NAMALWA (cell line): ENCODE data around the gene SPRED2.

Experiments used
- DNase-seq: peaks from one replicate; pipeline ENCODE4 v3.0.0-alpha.2; 2015; ENCODE audit warnings: low spot score

The SPRED2 gene

DNA sequence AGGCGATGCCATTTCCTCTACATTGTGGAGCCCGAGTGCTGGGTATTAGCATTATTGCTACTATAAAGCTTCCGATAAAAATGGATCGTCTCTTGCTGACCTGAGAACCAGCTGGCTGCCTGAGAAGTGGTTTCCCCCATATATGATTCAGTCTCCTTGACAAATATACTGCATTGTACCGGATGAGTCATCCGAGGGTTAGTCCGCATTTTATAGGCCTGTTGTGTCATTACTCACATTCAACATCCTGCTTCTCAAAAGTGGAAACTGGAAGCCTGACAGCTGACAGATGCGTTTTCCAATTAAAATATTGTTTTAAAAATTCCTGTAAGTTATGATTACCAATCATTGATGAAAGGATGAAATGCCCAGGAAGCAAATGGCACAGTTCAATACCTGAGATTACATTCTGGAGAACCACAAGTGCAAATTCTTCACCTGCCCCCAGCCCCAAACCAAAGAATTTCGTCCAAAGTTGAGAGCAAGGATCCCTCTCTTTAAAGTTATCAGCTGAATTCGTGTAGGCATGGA, 65.7 kb downstream of the SPRED2 start:
- DNase-seq = no peak

DNA sequence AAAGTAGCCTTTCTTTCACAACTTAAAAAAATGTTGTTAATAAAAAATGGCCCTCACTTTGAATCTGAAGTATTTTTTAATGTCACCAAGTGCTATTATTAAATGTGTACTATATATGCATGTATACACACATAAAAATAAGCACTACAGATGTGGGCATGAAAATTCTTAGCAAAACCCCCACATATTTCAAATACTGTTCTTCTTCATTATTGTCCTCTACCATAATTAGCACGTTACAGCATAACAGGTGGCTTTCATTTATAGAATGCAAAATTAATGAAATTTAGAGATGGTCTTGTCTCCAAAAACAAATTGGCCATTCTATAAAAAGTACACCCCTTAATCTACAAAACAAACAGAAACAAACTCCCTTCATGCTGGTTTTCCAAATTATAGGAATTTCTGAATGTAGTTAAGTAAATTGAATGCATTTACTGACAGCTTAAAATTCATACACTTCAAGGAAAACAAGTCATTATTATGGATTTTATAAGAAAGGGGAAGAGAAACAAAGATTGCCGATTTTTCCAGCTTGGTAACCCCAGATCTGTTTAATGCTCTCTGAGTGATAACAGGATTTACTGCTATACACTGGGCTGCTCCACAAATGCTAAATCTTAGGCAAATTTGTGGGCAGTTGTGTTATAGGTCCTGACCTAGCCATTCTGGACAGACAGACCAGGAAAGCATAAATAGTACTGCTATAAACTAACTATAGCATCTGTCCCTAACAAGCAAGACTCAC, 67.2 kb downstream of the SPRED2 start:
- DNase-seq = peak; percentile 72

DNA sequence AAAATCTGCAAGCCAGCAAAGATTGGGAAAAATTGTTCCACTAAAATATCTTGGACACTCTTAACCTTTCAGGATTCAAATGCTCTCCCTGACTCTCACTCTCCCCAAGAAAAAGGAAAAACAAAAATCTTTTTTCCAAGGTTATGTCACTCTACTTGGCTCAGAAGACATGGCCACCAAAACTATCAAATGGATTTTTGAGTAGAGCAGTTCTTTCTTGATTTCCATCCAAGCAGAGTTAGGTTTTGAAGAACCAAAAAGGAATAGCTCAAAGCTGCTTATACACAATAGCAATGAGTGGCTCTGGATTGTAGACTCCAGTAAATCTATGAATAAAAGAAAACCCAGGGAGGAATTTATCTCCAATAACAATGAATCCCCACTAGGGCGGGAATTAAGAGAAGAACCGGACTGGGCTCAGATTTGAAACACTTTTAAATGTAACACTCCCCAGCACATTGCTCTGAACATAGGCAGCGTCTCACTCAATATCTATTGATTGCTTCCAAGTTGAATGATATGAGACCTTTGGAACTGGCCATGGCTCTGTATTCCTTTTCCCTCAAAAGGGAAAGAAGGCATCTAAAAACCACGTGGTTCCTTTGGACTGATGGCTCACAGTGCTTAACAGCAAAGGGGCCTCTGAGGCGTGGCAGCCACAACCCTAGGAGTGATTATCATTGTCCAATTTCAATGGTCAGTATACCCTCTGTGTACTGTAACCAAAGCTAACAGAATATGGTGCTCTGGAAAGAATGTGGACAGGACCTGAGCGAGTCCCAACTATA, 68.3 kb downstream of the SPRED2 start:
- DNase-seq = no peak

DNA sequence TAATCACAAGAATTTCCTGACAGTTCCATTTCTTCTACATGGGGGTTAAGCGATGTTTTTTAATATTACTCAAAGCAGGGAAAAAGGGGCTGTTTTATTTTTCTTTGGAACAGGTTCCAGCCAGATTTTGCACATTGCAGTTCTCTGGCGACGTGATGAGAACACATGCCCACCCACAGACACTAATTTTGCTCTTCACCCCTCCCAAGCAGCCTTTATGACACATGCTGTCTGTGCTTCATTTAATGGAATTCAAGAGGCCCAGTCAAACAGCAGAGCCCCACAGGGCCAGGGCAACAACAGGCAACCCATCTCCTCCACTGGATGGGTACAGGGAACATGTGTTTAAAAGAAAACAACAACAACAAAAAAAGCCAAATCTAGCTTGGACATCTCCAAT, 70.8 kb downstream of the SPRED2 start:
- no peak for DNase-seq

DNA sequence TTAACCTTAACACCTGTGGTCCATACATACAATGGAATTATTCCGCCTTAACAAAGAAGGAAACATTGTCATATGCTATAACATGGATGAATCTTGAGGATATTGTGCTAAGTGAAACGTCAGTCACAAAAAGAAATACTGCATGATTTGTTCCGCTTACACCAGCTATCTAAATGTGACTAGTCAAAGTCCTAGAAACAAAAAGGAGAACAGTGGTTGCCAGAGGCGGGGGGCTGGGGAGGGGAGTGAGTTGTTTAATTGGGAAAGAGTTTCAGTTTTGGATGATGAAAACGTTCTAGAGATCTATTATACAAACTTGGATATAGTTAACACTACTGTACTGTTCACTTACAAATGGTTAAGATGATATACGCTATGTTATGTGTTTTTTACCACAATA, 72.0 kb downstream of the SPRED2 start:
- no peak for DNase-seq

DNA sequence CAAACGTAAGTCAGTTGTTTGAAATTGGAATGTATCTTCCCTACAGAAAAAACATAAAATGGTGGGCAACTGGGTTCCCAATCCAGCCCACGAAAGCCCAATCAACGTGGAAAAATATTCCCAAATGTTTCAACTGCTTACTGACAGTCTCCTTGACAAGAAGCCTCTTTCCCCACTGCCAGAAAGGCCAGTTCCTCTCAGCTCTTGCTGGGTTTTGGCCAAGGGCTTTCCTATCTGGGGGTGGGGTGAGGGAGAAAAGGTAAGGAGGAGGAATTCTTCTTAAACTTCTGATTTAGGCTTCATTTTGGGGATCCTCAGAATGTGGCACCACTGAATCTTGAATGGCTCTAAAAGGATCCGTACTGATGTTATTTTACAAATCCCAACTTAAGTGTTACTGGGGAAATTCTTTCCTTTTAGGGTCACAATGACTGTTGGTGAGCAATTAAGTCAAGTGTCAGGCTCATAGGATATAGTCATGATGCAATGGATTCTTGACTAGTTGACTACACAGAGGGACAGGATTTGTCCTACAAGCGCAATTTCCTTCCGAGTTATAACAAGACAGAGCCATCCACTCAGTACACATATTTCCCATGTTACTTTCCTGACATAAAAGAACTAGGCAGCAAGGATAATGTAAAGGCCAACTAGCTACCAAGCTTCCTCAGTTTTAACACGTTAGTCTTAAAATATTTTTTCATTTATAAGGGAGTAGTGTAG, 73.6 kb downstream of the SPRED2 start:
- DNase-seq = no peak

DNA sequence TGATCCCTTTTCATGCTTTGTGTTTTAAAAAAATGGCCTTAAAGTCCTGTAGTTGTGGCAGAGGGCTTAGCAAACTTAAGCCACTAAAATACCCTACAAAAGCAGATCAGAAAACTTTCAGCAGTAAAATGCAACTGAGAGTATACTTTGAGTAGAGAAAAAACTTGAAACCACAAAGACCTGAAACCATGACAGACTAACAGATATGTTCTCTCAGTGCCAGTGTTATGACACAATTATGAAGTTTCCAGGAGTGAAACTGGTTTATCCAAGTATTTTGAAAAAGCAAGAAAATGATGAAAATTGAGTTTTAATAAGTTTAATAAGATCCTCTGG, 74.5 kb downstream of the SPRED2 start:
- DNase-seq = no peak

DNA sequence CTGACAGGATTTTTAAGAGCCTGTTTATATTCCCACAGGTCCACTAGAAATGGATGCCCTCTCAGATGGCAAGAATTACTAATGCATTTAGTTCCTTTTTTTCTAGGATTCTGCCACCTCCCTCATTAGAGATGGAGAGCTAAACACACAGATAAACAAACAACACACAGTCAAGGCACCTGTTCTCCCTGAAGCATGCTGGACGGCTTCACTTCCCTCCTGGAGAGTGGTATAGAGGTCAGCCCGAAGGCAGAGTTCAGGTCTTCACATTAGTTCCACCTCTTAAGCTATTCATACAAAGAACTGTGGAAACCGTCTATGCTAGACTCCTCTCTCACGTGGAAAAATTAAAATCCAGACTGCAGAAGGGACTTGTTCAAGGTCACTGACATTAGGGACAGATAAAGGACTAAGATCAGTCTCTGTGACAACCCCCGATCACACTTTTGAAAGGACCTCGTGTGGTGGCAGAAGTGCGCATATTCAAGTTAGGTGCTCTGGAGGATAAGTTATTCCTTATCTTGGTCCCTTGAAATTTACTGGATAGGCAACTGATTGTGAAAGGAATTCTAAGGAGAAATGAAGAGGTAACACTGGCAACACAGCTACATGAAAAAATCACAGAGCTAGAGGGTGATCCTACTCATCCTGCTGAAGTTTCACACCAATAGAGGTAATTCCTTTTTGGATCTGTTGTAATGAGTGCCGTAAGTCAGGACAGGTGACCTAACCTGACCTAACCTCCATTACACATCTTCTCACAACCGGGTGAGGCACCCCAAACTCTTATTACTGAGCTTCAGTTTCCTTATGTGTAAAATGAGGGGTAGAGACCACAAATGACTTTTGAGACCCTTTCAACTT, 75.1 kb downstream of the SPRED2 start:
- DNase-seq = peak; percentile 51

DNA sequence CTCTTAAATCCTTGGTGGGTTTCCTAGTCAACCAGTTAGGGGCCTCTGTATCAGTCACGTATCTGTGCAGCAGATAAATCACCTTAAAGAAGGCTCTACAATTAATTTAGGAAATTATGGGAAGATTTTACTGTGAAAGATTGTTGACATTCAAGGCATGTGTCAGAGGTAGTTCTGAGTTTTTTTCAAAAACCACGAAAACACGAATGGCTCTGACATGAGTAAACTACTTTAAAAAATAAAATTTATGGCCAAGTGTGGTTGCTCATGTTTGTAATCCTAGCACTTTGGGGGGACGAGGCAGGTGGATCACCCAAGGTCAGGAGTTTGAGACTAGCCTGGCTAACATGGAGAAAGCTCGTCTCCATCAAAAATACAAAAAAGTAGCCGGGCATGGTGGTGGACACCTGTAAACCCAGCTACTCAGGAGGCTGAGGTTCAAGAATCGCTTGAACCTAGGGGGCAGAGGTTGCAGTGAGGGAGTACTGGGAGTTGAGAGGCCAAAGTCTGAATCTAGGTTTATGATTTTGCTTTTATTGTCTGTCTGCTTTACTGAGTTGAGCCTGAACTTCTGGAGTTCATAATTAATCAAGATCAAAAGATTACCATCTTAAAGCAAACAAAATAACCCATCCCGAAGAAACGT, 77.1 kb downstream of the SPRED2 start:
- DNase-seq = no peak

DNA sequence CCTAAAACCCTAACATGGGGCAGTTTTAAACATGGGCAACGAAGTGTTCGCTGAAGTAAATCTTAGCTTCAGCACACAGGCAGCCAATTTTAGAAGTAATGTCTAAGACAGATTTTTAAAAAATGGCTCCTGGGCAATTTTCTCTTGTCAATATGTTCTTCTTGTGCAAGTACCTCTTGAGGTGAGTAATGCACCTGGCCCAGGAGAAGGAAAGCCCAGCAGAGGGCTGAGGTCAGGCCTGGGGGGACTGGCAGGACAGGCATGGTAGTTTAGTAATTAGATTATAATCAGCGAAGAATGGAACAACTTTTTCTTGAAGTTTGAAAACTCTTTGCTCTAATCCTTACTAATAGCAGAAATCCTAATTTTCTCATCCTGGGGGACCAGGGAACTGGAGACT, 77.6 kb downstream of the SPRED2 start:
- no peak for DNase-seq

DNA sequence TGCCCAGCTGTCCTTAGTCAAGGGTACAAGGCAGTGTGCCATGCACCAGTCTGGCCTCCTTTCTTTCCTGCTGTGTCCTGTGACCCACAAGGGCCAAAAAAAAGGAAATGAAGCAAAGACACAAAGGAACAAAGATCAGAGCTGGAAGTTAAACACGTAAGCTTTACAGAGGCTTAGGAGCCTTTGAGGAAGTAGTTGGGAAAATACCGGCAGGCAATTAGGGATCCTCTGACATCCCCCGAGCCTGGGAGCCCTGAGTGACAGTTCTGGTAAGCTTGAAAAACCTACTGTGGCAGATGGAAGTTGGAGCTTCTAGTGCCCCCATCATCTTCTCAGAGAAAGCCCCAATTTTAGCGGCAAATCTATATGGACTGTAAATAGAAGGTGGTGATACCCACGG, 78.5 kb downstream of the SPRED2 start:
- DNase-seq = no peak

DNA sequence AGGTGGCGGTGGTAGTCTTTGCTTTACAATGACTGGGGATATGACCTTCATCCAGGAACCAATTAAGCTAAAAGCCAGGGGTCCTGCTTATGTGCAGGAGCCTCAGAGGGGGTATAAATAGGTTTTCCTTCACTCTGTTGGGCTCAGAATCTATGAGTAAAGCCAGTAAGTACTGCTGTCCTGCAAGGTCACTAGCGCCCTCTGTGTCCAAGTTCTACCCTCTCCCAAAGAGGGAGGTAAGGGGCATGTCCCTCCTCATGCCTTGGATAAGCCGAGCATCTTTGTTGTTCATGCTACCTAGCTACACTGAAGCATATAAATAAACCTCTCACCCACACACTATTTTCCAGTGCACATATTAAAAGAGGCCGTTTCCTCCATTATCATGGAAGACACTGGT, 79.4 kb downstream of the SPRED2 start:
- no peak for DNase-seq

DNA sequence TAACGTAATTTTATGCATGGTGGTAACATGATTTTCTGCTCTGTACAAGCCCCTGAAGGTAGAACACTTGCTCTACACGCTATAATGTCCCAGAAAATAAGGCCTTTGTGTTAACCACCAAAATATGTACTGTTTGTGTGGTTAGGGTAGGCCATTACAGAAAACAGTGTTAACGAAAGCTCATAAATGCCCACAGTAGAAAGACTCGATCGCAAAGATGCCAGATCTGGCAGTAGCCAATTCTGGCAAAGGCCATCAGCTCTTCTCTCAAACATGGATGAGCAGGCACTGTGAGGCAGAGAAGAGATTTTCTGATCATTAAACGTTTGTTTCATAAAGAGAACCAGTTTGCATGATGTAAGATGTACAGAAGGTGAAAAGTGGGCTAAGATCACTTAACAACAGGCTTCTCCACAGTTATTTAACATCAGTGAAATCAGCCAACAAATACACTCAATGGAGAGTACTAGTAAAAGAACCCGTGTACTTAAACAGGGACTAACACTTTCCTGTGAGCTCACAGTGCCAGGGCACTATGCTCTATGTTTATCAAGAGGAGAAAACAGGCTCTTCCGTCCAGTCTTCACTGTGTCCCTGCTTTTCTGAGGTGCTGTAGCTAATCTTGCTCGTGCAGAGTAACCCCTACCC, 80.3 kb downstream of the SPRED2 start:
- DNase-seq = no peak

DNA sequence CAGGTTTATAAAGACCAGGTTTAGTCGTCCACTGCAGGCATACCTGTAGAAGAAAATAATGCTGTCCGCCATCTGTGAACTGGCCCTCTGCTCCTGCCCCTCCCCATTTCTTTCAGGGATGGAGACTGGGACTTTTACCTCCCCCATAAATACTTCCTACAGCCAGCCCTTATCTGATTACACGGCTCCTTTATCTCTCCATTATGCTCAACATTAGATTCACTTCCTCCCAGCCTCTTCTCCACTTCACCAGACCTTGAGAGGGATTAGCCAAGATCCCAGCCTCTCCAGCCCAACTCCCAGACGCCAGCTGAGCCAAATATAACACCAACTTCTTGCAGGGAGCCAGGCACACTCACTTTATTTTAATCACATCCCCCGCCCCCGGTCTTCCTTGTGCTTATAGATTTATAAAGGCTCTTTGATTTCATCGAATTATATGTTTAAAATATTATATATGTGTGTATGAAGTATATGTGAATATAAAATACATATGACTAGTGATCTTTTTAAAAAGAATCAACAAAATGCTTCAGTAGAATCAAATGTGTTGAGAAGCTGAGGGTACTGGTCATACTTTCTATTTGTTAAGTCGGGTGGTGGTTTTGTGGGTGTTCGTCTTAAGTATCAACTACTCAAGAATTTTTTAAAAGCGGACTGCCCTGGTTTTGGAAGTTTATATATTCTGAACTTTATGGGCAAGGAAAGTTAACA, 81.0 kb downstream of the SPRED2 start:
- DNase-seq = no peak

DNA sequence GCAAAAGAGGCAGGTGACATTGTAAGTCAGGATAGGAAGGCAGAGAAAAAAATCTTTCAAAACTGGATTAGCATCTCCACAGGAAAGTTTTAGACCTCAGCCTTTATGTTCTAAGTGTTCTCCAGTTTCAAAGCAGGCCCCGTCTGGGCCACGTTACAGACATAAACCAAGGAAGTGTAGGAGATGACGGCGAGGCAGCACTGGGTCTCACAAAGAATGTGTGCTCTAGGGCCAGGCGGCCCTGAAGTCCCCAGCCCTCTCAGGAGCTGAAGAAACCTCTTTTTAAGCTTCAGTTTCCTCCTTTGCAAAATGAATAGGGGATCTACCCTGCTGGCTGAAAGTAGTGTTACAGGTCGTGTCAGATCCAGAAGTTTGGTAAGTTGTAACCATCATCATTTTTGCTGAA, 81.7 kb downstream of the SPRED2 start:
- peak; percentile 80 for DNase-seq

DNA sequence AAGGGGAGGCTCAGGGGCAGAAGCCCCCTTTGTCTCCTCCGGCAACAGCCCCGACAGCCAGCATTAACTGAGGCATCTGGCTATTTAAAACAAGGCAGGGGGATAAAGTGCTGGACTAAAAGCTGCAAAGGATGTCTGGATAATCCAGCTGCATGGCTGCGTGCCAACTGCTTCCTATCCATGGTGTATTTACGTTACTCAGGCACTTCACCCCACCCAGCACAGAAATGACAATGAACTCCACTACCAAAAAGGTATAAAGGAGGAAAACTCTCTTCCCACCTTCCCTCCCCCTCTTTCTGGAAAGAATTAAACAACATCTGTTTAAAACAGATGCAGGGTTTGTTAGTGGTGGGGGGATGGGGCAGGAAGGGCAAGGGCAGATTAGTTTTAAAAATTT, 82.5 kb downstream of the SPRED2 start:
- peak; percentile 48 for DNase-seq

DNA sequence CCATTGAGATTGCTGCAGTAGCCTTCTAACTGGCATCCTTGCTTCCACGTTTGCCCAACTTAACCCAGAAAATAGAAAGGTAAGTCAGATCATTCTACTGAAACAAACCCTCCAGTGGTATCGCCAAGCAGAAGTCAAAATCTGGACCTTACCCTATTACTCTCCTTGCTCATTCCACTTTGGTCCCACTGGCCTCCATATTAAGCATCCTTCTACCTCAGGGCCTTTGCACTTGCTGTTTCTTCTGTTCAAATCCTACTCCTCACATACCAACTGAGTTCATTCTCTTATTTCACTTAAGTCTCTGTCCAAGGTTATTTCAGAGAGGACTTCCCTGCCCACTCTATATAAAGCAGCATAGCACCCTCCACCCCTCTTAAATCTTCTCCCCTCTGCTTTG, 84.5 kb downstream of the SPRED2 start:
- DNase-seq = no peak

DNA sequence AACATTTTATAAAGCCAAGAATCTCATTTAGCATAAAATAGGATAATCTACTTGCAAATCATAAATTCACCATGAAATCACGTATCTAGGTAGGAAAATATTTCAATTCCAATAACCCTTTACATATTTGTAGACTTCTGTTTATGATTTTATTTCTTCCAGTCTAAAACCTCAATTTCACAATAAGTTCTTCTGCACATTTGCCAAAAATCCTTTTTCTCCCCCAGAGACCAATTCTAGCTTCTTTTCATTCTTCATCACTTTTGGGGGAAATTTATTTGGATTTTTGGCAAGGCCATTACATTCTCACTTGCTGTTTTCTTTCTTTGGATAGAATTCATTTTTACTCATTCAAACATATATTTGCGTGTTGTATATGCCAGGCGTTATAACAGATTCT, 86.8 kb downstream of the SPRED2 start:
- DNase-seq = no peak

DNA sequence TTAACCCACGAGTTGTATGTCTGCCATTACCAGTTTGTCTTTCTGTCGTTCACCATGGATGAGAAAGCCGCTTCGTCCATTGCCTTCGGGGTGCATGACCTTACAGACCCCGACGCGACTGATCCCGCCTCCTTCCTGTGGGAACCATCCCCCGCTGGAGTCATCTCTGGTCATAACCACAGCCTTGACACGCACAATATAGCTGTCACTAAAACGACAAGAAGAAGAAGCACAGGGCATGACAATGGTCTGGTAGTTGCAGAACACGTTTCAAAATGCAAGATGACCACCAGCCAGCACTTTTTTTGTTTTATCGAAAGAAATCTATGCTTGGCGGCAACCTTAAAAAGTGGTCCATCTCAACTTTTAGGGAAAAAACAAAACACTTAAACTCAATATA, 87.7 kb downstream of the SPRED2 start:
- DNase-seq = no peak

DNA sequence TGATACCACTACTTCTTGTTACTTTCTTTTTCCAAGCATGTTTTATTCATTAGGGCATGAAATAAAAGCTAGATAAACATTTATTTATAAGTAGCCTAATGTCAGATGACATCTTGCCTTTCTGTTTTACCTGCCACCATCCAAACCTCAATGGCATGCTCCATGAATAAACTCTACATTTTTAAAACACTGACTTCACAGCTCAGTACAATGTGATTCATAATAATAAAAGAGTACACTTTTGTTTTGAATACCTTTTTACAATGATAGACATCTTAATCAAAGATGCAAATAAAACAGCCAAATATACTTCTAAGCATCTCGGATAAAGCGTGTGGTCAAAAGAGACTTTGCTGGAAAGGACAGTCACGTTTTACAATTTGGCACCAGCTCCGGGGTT, 88.2 kb downstream of the SPRED2 start:
- no peak for DNase-seq
